Activated T-cell treated with anti-CD3 and anti-CD28 coated beads for 24 hours (primary cell): ENCODE results near the gene TBX10.
"Not testable (repeated sequence)": the region's sequence is repeated elsewhere in the genome, so short reads cannot be mapped to it uniquely, and the experiment has no call there.

Experiments used
- DNase-seq: peaks from one replicate; pipeline ENCODE4 v3.0.0-alpha.2; 2020; ENCODE audit warnings: low read depth

The TBX10 gene

GRCh38 chr11:67645521-67646461, 6.2 kb upstream of the TBX10 start:
- DNase-seq = no peak

DNA sequence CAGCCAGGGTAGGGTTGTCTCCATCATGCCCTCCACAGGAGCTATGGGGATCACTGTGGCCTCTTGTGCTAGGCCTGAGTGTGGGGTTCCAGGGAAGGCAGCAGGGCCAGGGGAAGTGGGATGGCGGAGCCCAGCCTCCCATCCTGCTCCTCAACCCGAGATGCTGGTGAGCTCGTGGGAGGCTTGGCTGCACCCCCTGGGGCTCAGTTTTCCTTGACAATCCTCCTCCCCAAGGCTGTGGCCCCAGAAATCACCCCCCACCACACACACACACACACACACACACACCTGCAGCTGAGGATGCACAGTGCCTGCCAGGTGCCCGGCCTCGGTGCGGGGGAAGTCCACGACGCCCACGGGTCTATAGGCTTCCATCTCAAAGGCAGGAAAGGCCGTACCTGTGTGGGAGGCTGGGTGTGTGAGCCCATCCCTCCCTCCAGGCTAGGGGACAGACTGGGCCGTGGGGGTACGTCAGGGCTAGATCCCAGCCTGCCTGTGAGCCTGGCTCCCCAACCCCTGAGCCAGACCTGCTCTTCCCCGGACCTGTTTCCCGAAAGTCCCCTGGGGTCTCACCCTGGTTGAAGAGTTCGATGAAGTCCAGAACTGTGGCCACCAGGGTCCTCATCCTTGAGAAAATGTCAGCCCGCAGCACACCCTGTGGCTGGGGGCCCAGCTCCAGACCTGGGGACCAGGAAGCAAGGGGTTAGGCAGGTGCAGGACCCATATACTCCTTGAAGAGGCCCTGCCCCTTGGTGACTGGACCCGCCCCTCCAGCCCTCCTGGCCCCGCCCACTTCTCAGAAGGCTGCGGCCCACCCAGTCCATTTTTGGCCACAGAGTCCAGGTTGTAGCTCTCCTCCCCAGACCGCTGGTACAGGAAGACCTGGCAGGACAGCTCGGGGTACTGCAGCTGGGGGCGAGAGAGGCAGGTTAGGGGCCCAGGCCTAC, 5.2 kb upstream of the TBX10 start:
- DNase-seq = no peak

GRCh38 chr11:67644042-67644441, 4.5 kb upstream of the TBX10 start:
- DNase-seq = no peak

DNA sequence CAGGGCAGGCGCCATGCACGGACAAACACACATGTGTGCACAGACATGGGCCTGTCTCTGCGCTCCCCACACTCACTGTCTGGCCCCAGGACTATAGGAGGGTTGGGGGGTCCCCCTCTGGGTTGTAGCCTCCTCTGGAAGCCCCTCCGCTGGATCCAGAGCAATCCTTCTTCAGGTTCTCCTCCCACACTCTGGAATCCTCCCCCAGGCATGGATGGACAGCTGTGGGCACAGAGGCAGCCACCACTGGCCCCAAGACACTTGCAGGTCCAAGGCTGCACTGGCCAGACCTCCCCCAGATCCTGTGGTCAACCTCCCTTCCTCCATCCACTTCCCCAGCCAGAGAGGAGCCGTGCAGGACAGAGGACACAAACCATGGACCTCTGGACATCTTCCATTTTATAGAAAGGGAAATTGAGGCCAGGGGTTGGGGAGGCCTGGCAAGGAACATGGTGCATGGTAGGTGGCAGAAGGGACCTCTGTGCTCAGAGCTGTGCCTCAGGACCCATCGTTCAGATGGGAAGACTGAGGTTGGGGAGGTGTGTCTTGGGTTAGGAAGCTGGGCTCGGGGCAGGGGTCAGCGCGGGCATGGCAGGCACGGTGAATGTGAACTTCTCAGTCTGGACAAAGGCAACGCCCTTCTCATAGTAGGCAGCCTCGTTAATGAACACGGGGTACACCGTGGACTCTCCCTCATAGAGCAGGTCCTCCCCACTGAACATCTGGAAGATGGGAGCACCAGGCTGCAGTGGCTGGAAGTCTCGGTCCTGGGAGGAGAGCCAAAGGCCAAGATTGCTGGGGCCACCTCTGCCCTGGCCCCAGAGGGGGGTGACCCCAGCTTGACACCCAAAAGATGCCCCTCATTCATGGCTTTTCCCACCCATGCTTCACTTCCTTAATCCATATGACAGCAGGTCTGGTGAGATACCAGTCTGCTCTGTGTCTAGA, 2.9 kb upstream of the TBX10 start:
- DNase-seq = no peak

DNA sequence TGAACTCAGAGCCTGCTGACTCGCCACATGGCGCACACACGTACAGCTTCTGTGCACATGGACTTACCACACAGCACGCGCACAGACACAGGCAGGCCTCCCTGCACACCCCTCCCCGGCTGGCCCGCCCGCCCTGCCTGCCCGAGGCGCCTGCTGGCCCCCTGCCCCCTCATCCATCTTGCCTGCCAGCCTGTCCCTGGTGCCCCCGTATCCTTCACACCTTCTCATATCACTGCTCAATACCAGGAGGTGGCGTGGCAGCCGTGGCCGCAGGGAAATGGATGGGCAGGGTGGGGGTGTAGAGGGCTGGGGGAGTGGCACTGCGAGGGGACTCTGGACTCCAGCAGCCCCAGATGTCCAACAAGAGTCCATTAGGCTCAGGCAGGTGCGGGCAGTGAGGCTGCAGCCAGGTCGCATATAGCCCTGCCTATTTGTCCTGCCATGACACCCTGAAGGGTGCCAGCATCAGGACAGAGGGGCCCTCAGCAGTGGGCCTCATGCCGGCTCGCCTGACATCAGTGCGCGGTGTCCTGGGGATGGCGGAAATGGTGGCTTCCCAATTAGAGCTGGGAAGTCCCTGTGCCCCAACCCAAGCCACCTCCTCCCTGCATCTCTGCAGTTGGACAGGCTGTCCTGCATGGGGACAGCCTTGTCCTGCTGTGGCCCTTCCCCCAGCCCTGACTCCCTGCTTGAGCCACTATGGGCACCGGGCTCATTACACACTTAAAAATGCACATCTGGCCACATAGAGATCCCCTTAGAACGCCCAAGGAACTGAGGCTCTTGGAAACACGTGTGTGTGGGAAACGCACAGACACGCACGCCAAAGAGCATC, 2.0 kb upstream of the TBX10 start:
- DNase-seq = no peak

DNA sequence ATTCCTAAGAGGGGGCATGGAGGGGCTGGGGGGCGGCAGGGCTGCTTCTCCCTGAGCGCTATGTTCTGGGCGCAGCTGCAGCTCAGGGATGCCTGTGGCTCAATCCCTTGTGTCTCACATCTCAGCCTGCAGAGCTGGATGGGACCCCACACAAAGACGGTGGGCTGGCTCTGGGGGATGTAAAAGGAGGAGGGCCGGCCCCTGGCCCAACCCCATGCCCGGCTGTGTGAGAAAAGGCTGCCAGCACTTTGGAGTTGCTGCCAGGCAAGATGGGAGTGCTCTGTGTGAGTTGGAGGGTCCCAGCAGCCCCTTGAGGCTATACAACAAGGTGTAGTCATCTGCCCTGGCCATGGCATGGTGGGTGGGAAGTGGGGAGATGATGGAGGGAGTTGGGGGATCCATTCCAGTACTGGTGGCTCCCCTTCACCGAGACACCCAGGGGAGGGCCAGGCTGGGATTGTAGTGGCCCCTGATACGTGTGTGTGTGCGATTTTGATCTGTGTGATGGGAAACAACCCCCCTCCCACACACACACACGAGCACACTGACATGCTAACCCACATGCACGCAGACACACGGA, 1.3 kb upstream of the TBX10 start:
- no peak for DNase-seq

DNA sequence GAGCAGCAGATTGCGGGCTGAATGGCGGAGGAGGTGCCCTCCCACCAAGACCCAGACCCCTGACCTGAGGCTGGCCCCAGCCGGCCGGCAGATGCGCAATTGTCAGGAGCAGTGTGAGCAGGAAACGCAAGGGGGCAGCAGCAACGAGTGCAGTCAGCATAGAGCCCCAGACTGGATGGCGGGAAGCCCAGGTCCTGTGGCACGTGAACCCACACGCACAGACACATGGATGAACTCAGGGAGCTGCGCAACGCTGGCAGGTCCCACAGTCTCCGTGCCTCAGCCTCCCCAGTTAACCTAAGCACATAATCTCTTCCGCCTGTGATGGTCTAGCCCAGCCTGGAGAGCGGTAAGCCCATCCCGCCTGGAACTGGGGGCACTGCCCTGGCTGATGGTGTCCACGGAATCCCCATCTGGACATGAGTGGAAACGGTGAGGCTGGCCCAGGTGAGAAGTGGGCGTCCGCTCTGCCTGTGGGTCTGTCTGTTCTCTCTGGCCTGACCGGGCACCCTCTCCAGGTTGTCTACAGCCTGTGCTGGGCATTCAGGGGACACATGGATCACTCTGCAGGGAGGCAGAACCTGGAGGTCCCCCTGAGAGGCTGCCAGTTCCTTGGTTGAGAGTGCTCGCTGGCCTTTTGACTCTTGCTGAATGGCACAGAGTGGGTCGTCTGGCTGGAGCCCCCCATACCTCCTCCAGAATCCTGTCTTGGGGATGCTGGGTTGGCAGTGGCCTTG, 626 bp upstream of the TBX10 start:
- peak; percentile 50 for DNase-seq

DNA sequence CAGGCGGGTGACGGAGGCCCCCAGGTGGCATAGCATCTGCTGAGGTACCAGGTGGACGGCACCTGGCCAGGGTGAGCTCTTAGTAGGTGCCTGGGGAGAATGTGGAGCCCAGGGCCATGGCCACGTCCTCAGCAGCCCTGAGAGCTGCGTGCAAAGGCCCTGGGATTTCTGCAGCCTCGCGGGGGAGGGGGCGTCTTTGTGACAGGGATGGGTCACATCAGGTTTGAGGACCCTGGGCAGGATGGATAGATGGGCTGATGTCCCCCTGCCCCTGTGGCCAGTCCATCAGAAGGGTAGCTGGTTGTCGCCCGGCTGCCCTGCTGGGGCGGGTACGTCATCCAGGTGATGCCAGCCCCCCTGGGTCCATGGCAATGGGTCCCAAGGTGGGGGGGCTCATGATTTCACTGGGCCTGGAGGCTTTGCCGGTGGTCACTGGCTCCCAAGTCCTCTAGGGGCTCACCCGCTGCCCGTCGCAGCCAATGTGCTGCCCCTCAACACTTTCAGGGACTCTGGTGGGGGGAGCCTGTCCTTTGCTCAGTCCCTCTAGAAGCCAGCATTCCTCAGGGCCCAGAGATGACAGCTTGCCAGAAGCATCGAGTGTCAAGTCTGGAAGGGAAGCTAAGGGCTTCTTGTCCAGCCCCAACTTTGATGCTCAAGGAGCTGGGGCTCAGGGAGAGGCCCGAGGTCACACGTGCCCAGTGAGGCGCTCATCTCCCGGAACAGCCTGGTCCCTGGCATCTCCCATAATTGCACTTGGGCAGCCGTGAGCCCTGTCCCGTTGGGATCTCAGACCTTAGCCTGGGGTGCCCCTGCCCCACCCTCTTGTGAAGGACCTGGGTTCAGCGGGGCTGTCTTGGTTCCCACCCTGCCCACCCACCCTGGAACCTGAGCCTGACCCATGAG, 777 bp downstream of the TBX10 start:
- no peak for DNase-seq

DNA sequence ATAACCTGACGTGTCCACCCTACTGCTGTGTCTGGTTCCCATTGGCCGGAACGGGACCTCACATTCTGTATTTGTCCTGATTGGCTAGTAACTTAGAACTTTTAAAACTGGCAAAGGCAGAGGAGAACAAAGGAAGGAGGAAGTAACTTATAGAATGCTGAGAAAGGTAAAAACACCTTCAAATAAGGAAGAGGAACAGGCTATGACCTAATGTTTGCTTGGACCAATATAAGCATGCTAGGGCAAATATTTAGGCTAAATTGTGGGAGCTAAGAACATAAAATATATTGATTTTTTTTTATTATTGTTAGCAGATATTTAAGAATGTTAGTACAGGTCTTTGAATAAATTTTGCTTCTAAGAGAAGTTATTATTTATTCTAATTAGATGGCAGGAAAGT, 2.1 kb downstream of the TBX10 start:
- DNase-seq = not testable (repeated sequence)

DNA sequence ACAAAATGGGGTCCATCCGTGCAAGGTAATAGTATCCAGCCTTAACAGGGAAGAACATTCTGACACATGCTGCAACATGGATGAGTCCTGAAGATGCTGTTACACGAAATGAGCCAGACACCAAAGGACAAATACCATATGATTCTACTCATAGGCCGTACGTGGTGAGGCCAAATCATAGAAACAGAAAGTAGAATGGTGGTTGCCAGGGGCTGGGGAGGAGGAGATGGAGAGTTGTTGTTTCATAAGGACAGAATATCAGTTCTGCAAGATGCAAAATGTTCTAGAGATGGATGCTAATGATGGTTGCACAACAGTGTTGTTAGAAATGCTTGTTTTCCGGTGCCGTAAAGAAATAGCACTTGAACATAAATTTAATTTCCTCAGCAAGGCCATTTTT, 2.6 kb downstream of the TBX10 start:
- no peak for DNase-seq

GRCh38 chr11:67635231-67635521, 4.4 kb downstream of the TBX10 start:
- DNase-seq = no peak

DNA sequence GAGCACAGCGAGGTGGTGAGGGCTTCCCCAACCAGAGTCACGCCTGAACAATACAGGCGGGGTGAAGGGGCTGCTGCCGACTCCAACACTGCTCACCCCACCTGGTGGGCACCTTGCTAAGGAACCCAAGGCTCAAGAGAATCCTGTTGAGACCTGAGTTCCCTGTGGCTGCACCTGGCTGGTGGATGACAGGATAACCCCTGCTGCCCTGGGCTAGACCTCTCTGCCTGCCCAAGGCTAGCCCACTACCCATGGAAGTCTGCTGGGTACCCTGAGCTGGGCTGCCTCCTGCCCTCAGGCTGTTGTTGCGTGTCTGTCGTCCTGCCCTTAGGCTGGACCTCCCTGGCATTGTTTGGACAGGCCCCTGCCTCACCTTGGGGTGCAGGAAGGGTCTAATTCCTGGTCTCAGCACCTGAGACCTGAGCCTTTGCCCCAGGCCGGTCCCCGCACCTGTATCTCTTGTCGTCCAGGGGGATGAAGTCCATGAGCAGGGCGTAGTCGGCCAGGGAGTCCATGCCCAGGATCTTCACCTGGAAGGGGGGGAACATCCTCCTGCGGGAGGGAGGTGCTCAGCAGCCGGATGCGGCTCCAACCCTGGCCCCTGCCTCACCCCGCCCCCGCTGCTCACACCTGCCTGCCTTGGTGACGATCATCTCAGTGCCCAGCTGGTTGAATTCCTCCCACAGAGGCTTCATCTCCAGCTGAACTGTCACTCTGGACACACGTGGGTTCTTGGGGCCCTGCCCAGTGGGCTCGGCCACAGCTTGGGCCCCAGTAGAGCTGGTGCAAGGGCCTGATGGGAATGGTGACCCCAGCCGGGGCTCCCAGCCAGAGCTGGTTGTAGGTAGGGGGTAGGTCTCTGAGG, 5.0 kb downstream of the TBX10 start:
- DNase-seq = no peak

DNA sequence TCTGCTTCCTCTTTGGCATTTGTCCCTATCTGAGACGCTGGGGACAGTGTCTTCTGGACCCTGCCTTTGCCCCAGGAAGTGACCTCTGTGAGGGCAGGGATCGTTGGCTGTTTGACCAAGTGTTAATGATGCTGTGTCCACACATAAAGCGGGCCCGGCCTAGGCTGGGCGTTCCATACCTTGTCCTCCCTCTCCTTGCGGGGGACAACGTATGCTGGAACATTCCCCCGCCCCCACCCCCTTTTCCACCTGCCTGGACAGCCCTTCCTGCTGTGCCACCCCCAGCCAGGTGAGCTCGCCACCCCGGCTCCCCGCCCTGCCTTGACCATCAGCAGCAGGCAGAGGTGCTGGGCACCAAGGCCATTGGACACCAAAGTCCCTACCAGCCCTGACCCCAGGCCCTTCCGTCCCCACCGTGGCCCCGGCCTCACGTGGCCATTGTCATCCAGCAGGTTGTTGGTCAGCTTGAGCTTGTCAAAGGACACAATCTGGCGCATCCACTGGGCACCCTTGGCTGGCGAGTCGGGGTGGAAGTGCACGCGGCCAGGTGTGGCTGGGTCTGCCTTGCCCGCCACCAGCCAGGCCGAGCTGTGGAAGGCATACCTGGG, 5.7 kb downstream of the TBX10 start:
- no peak for DNase-seq

GRCh38 chr11:67632982-67633755, 6.4 kb downstream of the TBX10 start:
- DNase-seq = no peak

- no peak for DNase-seq
These were observed 7.2 kb downstream of the TBX10 start for GRCh38 chr11:67632175-67632981.

DNA sequence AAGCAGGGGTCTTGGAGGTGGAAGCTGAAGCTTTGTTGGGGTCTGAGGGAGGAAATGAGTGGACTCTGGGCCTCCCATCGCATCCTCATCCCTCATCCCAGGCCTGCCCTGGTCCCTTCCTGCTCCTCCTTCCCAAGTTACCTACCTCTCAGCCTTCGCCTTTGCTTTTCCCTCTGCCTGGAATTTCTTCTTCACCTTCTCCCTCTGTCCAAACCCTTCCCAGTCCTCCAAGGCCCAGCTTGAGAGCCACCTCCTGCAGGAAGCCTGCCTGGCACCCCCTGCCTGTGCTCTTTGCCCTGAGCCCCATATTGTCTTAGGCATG, 7.7 kb downstream of the TBX10 start:
- no peak for DNase-seq
